Hindlimb muscle (tissue), 1 donor: ENCODE results near the gene SORT1. TPM values are rescaled to one million over a fixed set of nuclear protein-coding genes. Genes with fewer than 3 reads are reported as not detected.
"Not testable (repeated sequence)": the region's sequence is repeated elsewhere in the genome, so short reads cannot be mapped to it uniquely, and the experiment has no call there.

Experiments used
- DNase-seq: peaks from one replicate; pipeline ENCODE4 v3.0.0-alpha.2; 2013
- polyA plus RNA-seq: library from polyadenylated mRNA; unstranded; fragments of 120-200 nt; gene quantifications from one replicate; pipeline ENCODE4 v1.2.1, GENCODE V29; 2013; ENCODE audit not compliant: insufficient read length

The SORT1 gene
- polyA plus RNA-seq, result 32.9 TPM

DNA sequence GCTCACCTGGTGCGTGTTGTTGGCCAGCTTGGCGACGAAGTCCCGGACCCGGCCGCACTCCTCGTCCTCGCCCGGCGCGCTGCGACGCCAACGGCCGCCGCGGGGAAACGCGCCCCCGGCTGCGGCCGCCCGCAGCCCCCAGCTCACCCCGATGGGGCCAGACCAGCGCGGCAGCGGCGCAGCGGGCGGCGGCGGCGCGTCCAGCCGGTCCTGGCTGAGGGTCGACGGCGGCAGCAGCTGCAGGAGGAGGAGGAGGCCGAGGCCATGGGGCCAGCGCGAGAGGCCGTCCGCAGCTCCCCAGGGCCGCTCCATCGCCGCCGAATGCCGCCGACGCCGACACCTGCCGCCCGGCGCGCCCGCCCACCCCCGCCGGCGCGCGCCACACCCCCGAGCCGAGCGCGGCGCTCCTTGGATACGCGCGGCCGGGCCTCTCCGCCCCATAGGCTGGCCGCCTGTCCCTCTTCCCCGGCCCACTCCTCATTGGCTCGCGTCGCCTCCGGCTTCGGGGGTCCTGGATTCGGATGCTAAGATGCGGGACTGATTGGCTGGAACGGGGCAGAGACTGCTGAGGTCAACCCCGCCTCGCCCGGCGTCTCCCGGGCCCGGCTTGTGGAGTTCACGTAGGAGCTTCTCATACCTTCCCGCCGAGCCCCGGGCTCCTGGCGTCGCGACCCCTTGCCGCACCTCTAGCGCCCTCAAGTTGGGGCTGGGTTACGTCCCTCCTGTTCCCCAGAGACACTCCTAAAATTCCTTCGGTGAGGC lies at the start of gene SORT1:
Gene SORT1, minus strand, starts transcription at position 338 of the 762 bp plus-strand sequence. Its CDS starts 26 bp downstream, at position 312.
- DNase-seq, result peak; percentile 85

- not testable (repeated sequence) for DNase-seq
These were observed 48.4 kb upstream of the SORT1 start for GRCh38 chr1:109445949-109446695.

DNA sequence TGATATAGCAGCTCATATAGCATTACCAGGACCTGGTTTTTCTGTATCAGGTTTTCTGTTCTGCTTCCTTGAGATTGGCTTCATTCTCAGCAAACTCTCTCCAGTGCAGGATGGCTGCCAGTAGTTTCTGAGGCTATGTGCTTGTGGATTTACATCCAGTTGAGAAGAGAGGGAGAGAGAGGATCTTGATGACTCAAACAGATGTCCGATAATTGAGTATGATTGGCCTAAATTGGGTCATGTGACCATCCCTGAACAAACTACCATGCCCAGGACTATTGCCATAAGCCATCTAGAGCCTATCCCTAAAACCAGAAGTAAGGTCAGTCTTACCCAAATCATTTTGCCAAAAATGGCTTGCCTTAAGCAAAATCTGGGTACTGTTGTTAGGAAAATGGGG lies 46.6 kb upstream of the SORT1 start:
- DNase-seq, result no peak

GRCh38 chr1:109443476-109443875 lies 45.8 kb upstream of the SORT1 start:
- DNase-seq, result no peak

DNA sequence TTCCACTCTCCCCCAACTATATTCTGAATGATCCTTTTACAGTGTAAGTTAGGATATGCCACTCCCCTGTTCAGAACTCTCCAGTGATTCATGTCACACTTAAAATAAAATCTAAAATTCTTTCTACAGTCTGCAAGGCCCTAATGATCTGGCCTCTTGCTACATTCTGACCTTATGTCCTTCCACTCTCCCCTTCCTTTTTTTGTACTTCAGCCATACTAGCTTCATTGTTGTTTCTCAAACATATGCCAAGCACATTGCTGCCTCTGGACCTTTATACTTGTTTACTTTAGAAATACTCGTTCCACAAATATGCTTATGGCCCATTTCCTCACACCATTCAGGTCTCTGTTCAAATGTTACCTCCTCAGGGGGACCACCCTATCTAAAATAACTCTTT lies 43.4 kb upstream of the SORT1 start:
- DNase-seq, result no peak

DNA sequence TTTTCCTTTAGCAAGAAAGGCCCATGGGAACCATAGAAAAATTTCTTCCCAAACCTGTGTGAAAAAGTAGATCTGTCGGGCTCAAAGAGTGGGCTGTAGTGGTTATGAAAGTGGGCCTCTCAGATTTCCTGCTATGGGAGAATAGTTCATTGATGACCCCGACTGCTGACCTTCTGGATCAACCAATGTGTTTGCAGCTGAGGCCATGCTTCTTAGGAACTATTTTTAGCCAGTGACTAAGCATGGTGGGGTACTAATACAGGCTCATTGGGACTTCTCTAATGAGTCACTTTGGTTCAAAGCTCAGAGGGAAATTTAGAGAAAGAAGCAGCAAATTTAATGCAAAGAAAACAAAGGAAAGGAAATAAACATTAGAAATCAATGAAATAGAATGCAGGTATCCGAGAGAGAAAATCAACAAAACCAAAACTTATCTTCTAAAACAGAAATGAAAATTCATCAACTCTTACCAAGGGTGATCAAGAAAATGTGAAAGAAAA lies 41.1 kb upstream of the SORT1 start:
- no peak for DNase-seq

- no peak for DNase-seq
These were observed 36.8 kb upstream of the SORT1 start for GRCh38 chr1:109434484-109434883.

DNA sequence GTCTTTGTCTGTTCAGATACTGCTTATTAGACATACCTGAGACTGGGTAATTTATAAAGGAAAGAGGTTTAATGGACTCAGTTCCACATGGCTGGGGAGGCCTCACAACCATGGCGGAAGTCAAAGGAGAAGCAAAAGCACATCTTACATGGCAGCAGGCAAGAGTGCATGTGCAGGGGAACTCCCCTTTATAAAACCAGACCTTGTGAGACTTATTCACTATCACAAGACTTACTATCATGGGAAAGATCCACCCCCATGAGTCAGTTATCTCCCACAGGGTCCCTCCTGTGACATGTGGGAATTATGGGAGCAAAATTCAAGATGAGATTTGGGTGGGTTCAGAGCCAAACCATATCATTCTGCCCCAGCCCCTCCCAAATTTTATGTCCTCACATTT lies 35.6 kb upstream of the SORT1 start:
- DNase-seq, result no peak

DNA sequence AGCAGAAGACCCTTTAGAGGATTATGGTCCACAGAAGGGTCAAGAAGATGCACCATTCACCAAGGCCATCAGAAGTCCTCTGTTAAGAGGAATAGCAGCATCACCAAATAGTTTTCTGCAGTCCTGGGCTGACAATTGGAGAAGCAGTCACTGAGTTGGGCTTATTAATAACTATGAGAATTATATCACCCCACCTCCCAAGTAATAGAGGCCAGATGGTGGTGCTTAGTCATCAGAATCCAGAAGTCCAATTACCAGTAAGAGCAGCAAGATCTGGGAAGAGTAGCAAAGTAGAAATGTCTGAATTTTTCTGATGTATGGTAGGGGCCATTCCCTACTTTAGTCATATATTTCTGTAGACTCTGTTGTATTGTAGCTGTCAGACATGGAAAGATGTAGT lies 34.6 kb upstream of the SORT1 start:
- no peak for DNase-seq

- DNase-seq, result no peak
These were observed 29.4 kb upstream of the SORT1 start for GRCh38 chr1:109427171-109427467.

DNA sequence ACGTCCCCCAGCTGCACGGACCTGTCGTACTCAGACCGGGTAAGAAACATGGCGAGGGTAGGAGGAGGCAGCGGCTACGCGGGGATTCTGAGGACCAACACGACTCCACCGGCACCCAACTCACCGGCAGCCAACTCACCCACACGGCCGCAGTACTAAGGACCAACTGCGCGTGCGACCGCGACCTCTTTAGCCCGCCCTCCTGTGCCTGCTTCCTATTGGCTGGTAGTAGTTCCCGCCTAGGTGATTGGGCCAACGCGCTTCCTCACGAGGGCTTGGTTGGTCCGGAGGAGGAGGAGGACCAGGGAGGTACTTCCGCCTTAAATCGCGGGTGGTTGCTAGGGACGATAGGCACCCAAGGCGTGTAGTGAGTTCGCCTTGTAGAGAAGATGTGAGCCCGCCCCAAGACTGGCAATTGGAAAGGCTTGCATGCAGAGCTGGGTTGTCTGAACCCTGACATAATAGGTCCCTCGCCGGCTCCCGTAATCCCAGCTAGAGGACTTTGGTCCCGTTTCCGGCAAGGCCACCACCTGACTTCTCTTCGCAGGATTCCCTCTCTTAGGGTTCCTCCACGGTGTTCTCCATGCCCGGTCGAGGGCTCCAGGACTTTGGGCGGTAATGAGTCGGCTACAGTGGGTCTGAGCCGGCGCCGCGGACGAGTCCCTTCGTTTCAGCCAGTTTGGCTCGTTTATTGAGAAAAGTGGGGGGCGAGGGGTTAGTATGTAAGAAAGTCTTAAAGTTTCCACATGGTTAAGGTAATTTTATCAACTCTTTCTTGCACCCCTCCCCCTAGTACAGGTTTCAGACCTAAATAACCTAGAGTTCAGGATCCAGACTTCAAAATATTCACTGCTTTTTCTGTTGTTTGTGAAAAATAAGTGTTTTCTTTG lies 28.8 kb upstream of the SORT1 start, which contains the start of gene PSMA5:
Gene PSMA5, minus strand, starts transcription at position 168 of the 890 bp plus-strand sequence. Its CDS starts 118 bp downstream, at position 50.
- DNase-seq, result peak; percentile 96

GRCh38 chr1:109425391-109426280 lies 27.9 kb upstream of the SORT1 start:
- DNase-seq, result peak; percentile 12

DNA sequence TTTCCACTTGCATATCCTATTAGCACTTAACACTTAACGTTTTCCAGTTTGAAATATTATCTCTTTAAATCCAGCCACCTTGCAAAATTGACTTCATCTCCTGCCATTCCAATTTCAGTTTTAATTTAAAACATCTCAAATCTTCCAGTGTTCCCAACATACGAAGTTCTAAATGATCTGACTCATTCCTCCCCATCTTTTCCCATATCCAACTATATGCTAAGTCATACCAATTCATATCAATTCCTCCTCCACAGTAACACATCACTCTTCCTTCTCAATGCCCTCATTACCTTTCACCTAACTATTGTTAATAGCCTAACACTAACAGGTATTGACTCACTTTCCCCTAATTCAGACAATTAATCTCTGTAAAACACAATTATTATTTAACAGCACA lies 25.8 kb upstream of the SORT1 start:
- no peak for DNase-seq

DNA sequence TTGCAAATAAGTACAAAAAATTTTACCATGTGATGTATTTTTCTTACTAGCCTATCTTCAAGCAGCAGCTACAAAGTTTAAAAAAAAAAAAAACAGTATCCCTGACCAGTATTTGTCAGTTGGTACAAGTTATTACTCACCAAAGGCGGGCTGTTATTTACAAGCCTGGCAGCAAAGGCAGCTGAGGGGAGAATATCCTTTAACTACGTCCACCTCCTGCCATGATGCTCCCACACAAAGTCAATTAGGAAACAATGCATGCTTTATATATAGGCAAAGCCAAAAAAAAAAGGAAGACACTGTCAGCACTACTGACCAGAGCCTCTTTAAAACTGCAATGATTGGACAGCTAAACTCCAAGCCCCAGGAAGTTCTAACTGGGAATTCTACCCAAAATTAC lies 14.8 kb upstream of the SORT1 start:
- DNase-seq, result no peak

DNA sequence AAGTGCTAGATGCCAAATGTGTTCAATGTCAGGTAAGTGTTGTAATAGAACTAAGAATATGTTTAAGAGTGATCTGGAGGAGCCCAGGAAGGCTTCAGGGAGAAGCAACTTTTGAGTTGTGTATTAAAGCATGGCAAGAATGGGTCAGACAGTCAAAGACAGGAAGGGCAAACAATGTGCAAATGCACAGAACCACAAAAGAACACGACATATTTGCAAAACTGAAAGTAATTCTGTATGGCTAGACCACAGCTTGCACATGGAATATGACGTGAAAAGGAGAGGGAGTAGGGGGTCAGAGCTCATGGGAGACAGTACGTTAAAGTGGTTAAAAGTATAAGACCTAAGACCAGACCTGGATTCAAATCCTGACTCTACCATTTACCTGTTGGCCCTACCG lies 7.1 kb upstream of the SORT1 start:
- no peak for DNase-seq

GRCh38 chr1:109402025-109402424 lies 4.3 kb upstream of the SORT1 start:
- no peak for DNase-seq

GRCh38 chr1:109400035-109400655 lies 2.4 kb upstream of the SORT1 start:
- DNase-seq, result no peak

- DNase-seq, result peak; percentile 68
These were observed 1.7 kb upstream of the SORT1 start for GRCh38 chr1:109399326-109399957.

GRCh38 chr1:109398343-109399225 lies 866 bp upstream of the SORT1 start:
- DNase-seq, result no peak
